T-helper 2 cell treated with Interferon-gamma antibody and Interleukin-4, amounts not matched to agents 5 μg/mL and 100 μg/mL, for 36 hours (primary cell): ENCODE data around the gene CCNY.
A peak's percentile ranks its signal among the peaks of the same experiment; 100 is the strongest.

Source experiments
- DNase-seq: peaks from one replicate; pipeline ENCODE4 v3.0.0; 2021; ENCODE audit warnings: low spot score
- H3K27ac Mint-ChIP-seq: one replicate; pipeline ENCODE4 v1.8.0; 2021; ENCODE audit warnings: mild to moderate bottlenecking, mixed read lengths
- H3K27me3 Mint-ChIP-seq: one replicate; pipeline ENCODE4 v1.8.0; 2021; ENCODE audit warnings: low read depth, mixed read lengths
- H3K36me3 Mint-ChIP-seq: one replicate; pipeline ENCODE4 v1.8.0; 2021; ENCODE audit warnings: low read depth, mixed read lengths
- H3K4me1 Mint-ChIP-seq: one replicate; pipeline ENCODE4 v1.8.0; 2021; ENCODE audit warnings: low read depth, mixed read lengths
- H3K4me3 Mint-ChIP-seq: one replicate; pipeline ENCODE4 v1.8.0; 2022; ENCODE audit warnings: mild to moderate bottlenecking, moderate library complexity, mixed read lengths
- H3K9me3 Mint-ChIP-seq: one replicate; pipeline ENCODE4 v1.8.0; 2021; ENCODE audit warnings: mixed read lengths

The CCNY gene

DNA sequence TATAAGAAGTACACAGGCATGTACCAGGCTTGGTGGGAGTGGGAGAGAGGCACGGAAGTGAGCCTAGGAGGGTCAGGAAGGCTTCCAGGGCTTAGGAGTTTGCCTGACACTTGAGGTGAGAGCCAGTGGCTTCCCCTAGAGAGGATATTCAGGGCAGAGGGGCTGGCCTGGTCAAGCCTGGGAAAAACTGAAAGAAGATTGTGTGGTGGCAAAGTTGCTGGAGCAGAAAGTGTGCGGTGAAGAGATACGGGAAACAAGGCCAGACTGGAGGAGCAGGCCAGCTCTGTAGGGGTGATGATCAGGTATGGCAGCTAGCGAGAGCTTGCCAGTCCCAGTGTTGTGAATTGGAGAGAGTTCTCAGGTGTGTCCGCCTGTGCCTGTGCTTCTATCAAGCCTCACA is 129.9 kb downstream of the CCNY start:
- no peak for DNase-seq
- H3K27me3 Mint-ChIP-seq: no peaks in the 10 kb centered on the region
- H3K27ac Mint-ChIP-seq: no peak overlapping the region
- no peaks in the 10 kb centered on the region for H3K36me3 Mint-ChIP-seq
- no peak overlapping the region for H3K4me3 Mint-ChIP-seq
- peaks cover 11% of the 10 kb centered on the region for H3K4me1 Mint-ChIP-seq
- H3K9me3 Mint-ChIP-seq: no peaks in the 10 kb centered on the region

- Mint-ChIP-seq H3K36me3 (no peaks in the 10 kb centered on the region), H3K4me1 (peaks cover 8% of the 10 kb centered on the region), H3K27me3 (no peaks in the 10 kb centered on the region), H3K9me3 (no peaks in the 10 kb centered on the region), H3K27ac (no peak overlapping the region), H3K4me3 (no peak overlapping the region)
- DNase-seq: no peak
Observed at GRCh38 chr10:35466661-35467060, 130.4 kb downstream of the CCNY start.

DNA sequence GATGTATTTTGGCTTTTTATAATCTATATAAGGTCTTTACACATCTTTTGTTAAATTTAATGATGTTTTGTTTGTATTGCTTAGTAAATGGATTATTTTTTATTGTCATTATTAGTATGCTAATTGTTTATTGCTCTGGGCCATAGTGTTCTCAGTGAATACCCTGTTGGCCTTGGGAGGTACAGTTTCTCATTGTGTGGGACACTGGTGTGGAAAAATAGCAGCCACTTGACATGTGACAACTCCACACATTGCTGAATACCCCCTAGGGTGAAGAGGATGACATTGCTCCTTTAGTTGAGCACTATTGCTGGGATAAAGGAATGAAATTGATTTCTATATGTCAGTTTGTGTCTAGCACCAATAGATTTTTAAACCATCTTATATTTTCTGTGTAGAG is 130.9 kb downstream of the CCNY start:
- no peak for DNase-seq
- no peaks in the 10 kb centered on the region for H3K27me3 Mint-ChIP-seq

DNA sequence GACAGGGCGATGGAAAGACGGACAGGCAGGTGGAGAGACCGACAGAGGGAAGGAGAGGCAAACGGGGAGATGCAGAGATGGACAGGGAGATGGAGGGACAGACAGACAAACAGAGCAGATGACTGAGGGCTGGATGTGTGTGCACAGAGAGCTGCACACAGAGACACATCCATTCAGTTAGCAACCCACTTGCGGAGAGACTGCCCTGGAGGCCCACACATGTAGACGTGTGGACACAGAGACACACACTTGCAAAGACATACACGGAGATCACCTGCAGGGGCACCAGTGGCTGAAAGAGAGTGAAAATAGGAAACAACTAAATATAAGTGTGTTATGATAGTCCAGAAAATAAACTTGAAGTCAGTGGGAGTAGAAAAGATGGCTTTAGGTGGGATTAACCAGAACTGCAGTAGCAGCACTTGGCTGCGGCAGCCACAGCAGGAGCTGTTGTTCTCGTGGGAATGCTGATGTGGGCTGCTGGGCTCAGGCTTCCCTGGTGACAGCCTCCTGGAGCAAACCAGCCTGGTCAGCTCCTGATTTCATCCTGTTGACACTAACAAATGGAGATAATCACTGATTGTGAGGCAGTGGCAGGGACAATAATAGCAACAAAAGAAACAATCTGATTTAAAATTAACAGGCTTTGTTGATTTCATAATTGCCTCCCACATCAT is 134.1 kb downstream of the CCNY start:
- H3K9me3 Mint-ChIP-seq: peaks cover 8% of the 10 kb centered on the region
- no peak for DNase-seq
- peaks cover 5% of the 10 kb centered on the region for H3K4me1 Mint-ChIP-seq
- no peak overlapping the region for H3K27ac Mint-ChIP-seq
- H3K27me3 Mint-ChIP-seq: no peaks in the 10 kb centered on the region
- no peak overlapping the region for H3K4me3 Mint-ChIP-seq
- H3K36me3 Mint-ChIP-seq: peaks cover 1% of the 10 kb centered on the region

More for the DNA sequence above, 130.9 kb downstream of the CCNY start:
- Mint-ChIP-seq H3K9me3 (no peaks in the 10 kb centered on the region), H3K4me3 (no peak overlapping the region), H3K27ac (no peak overlapping the region), H3K36me3 (no peaks in the 10 kb centered on the region), H3K4me1 (peaks cover 5% of the 10 kb centered on the region)

DNA sequence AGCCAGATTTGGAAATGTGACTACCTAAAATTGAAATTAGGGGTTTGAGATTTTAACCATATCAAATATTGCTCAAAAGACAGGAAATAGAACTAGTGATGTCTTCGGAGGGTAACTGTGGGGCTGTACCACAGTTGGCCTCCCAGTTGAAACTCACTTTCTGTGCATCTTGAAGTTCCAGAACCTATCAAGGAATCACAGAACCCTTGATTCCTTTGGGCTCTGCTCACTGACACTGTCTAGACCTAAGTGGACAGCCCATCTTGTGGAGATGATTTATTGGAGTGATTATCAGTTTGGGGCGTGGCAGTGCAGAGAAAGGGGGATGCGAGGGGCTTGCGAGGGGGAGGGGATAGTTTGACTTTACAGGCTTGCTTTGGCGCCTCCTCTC is 134.6 kb downstream of the CCNY start:
- Mint-ChIP-seq H3K36me3 (peaks cover 1% of the 10 kb centered on the region), H3K9me3 (peaks cover 8% of the 10 kb centered on the region), H3K4me1 (peaks cover 5% of the 10 kb centered on the region), H3K4me3 (no peak overlapping the region), H3K27ac (no peak overlapping the region), H3K27me3 (no peaks in the 10 kb centered on the region)
- DNase-seq: no peak

GRCh38 chr10:35471435-35471834 is 135.1 kb downstream of the CCNY start:
- Mint-ChIP-seq H3K27ac (no peak overlapping the region), H3K9me3 (peaks cover 8% of the 10 kb centered on the region), H3K4me3 (no peak overlapping the region), H3K4me1 (peaks cover 5% of the 10 kb centered on the region), H3K27me3 (no peaks in the 10 kb centered on the region), H3K36me3 (peaks cover 1% of the 10 kb centered on the region)
- DNase-seq: no peak

GRCh38 chr10:35480142-35480541 is 143.8 kb downstream of the CCNY start:
- Mint-ChIP-seq H3K27me3 (no peaks in the 10 kb centered on the region), H3K27ac (no peak overlapping the region), H3K4me1 (no peaks in the 10 kb centered on the region), H3K36me3 (peaks cover 5% of the 10 kb centered on the region), H3K4me3 (no peak overlapping the region), H3K9me3 (peaks cover 4% of the 10 kb centered on the region)
- no peak for DNase-seq

DNA sequence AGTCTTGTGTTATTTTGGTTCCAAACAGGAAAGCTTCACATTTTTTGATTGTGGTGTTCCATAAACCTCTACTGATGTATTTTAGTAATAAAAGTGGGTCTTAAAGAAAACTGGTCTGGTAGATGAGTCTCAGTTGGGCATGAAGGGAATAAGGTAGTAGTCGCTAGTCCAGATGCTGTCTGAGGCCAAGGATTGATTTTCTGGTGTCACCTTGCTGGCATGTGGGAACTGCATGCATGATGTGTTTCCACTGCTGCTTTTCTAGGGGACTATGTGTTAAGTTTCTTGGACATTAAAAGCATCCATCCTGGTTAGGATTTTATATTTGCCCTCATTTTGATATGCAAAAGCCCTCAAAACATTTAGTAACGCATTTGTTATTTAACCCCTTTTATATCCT is 145.1 kb downstream of the CCNY start:
- no peak overlapping the region for H3K27ac Mint-ChIP-seq
- peaks cover 2% of the 10 kb centered on the region for H3K4me1 Mint-ChIP-seq
- peaks cover 7% of the 10 kb centered on the region for H3K36me3 Mint-ChIP-seq
- H3K9me3 Mint-ChIP-seq: peaks cover 4% of the 10 kb centered on the region
- no peak overlapping the region for H3K4me3 Mint-ChIP-seq
- H3K27me3 Mint-ChIP-seq: no peaks in the 10 kb centered on the region
- DNase-seq: no peak

DNA sequence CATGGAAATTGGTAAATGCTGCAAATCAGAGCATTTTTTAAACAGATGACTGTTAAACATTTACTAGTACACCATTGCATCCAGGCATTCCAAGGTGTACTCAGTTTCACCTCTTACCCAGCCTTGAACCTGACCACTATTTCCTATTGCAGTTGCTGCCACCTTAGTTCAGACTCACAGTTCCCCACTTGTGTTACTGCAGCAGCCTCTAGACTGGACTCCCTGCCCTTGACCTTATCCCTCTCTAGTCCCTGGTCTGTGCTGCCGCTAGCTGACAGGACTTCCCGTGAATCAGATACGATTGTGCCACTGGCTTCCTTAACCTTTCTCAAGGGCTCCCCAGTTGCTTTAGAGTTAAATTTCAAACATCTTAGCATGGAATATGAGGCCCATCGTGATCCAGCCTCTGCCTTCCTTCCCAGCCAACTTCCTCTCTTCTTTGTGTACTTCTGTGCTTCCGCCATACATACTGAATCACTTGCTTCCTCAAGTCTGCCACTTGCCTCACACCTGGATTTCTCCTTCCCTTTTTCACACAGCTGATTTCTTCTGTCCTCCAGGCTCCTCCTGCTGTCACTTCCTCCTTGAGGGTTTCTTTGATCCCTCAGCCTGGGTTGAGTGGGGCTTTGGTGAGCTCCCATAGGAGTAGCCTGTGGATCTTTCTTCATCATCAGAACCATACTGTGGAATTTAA is 150.1 kb downstream of the CCNY start:
- H3K36me3 Mint-ChIP-seq: peaks cover 13% of the 10 kb centered on the region
- no peaks in the 10 kb centered on the region for H3K9me3 Mint-ChIP-seq
- peak overlapping the region; percentile 11 for H3K27ac Mint-ChIP-seq
- peaks cover 5% of the 10 kb centered on the region for H3K4me1 Mint-ChIP-seq
- H3K27me3 Mint-ChIP-seq: no peaks in the 10 kb centered on the region
- H3K4me3 Mint-ChIP-seq: no peak overlapping the region
- DNase-seq: no peak

- no peak overlapping the region for H3K27ac Mint-ChIP-seq
- DNase-seq: no peak
- H3K4me3 Mint-ChIP-seq: no peak overlapping the region
- H3K27me3 Mint-ChIP-seq: no peaks in the 10 kb centered on the region
- H3K4me1 Mint-ChIP-seq: peaks cover 5% of the 10 kb centered on the region
- no peaks in the 10 kb centered on the region for H3K9me3 Mint-ChIP-seq
- H3K36me3 Mint-ChIP-seq: peaks cover 13% of the 10 kb centered on the region
Observed at GRCh38 chr10:35487336-35488034, 151.2 kb downstream of the CCNY start.

DNA sequence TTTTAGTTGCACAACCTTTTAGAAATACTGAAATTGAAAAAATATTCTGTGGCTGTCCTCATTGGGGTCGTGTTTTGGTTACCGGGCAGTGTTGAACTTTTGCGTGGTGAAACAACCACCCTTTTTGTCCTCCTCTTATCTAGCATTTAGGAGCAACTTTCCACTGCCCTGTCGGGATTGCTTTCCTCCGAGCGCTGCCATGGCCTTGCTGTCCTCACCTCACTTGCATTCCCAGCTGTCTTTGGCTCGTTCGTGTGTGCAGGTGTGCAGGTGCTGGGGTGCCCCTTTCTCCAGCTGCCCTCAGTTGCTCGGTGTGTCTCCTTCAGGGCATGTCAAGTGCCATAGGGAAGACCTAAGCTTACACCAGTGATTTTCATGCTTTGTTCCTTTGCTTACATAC is 151.9 kb downstream of the CCNY start:
- H3K36me3 Mint-ChIP-seq: peaks cover 13% of the 10 kb centered on the region
- no peaks in the 10 kb centered on the region for H3K9me3 Mint-ChIP-seq
- H3K27me3 Mint-ChIP-seq: no peaks in the 10 kb centered on the region
- H3K4me1 Mint-ChIP-seq: peaks cover 5% of the 10 kb centered on the region
- no peak overlapping the region for H3K4me3 Mint-ChIP-seq
- DNase-seq: no peak
- H3K27ac Mint-ChIP-seq: no peak overlapping the region

DNA sequence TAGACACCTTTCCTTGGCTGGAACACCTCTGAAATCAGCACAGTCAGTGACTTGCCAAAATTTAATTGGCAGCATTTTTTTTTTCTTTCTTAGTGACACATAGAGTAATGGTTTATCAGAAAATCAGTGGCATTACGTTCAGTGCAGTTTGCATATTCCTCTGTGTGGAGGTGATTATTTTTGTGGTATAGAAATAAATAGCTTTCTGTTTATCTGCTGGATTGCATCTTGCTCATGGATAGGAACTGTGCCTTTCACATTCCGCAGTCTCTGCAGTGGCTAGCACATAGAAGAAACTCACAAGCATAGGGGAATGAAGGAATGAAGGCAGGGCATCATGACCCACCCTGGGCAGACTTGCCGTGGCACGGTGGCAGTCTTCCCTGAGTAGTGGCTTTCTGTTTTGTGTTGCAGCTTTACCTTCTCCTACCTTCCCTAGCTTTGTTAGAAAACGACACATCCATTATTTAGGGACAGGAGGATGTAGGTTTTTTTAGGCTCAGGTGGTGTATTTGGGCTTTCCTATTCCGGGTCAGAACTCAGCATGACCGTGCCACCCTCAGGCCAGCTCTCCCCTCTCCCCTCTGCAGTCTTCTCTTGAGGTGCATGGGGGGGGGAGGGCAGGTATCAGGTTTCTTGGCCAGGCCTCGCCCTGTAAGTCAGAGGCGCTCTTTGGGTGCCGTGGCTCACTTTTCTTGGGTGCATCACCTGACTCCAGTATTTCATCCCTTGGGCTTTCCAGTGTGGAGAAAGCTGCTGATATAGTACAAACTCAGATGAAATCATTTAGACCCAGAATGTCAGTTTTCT is 156.3 kb downstream of the CCNY start:
- H3K27ac Mint-ChIP-seq: no peak overlapping the region
- H3K9me3 Mint-ChIP-seq: no peaks in the 10 kb centered on the region
- H3K4me1 Mint-ChIP-seq: peaks cover 14% of the 10 kb centered on the region
- no peak for DNase-seq
- H3K4me3 Mint-ChIP-seq: no peak overlapping the region
- no peaks in the 10 kb centered on the region for H3K36me3 Mint-ChIP-seq
- no peaks in the 10 kb centered on the region for H3K27me3 Mint-ChIP-seq

DNA sequence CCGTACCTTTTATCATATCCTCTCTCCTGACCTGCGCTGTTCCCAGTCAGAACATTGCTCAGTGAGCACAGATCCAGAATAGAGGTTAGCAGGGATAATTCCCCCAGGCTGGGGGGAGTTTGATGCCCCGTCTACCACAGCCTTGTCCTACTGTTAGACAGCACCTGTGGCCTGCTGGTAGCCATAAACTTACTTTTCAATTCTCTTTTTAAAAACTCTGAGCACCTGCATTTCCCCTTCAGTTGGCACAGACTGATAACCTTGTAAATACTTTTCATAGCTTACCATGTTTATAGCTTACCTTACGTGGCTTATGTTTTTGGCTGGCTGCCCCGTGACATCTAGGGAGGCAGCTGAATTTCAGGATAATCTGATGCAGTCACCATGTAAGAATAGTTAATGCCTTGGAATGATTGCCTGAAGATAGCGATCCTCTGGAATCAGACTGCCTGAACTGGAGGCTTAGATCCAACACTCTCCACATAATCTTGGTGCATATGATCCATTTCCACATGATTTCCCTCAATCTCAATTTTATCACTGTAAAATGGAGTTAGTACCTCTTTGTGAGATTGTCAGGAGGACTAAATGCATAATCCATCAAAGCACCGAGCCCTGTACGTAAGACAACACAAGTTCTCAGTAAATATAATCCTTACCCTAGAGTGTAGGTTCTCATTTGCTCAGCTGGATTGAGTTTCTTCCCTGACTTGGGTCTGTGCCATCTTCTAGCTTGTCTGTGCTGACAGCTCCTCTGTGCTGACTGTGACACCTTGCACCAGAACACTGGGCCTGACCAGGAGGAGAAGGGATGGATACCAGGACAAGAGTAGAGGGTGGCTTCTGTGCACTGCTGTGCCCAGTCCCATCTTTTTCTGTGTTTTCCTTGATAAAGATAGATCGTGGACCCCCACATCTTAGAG is 157.1 kb downstream of the CCNY start:
- no peaks in the 10 kb centered on the region for H3K27me3 Mint-ChIP-seq
- DNase-seq: no peak
- H3K4me3 Mint-ChIP-seq: no peak overlapping the region
- H3K4me1 Mint-ChIP-seq: peaks cover 14% of the 10 kb centered on the region
- H3K36me3 Mint-ChIP-seq: no peaks in the 10 kb centered on the region
- no peak overlapping the region for H3K27ac Mint-ChIP-seq
- no peaks in the 10 kb centered on the region for H3K9me3 Mint-ChIP-seq
